ENCODE data around the gene PRKCG. TPM values are rescaled to one million over a fixed set of nuclear protein-coding genes. Genes with fewer than 3 reads are reported as not detected.

The PRKCG gene
- total and polyA plus RNA-seq, 4 donors, result 0.02 to 0.63 (median 0.18) TPM; not detected in 1

DNA sequence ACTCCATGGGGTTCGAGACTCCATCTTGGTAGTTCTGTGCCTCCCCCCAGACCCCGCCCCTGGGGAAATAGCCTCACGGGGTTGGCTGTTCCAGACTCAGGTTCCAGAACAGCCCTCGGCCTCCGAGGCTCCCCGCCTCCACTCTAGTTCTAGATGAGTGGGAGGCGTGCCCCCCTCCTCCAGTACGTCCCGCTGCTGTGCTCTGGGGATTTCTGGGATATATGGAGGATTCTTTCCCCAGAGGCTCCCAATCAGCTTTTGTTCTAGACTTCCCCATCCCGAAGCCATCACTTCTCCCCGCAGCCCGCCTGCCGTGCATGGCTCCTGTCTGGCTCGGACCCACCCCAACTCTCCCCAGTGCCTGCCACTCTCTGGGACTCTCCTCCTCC lies 25.2 kb downstream of the PRKCG start:
- DNase-seq (no peak), ATAC-seq (ENCODE audit: insufficient read depth, low FRiP score) (no peak)
- 27% methylated on average over 14 of the region's 14 CpGs for WGBS, 2 donors
- Histone ChIP-seq H3K9ac (ENCODE audit: insufficient read depth in 1 of 2, low read length in 2 of 2) (no peak overlapping the region), H3K4me1 (ENCODE audit: control insufficient read depth in 5 of 5, insufficient read depth in 5 of 5, low read length in 5 of 5) (peaks cover 0 to 4% (median 0%) of the 10 kb centered on the region in 5 donors), H3K27me3 (ENCODE audit: control insufficient read depth in 3 of 3, insufficient read depth in 3 of 3, low read length in 2 of 3) (peaks cover 8 to 59% (median 35%) of the 10 kb centered on the region in 3 donors), H3K9me3 (ENCODE audit: control insufficient read depth in 4 of 4, insufficient read depth in 3 of 4, low read length in 3 of 4) (peaks cover 0 to 5% (median 0%) of the 10 kb centered on the region in 4 donors), H3K27ac (ENCODE audit: low read depth in 1 of 2, low read length in 1 of 2) (no peak overlapping the region), H3K4me3 (no peak overlapping the region), H3K36me3 (ENCODE audit: control insufficient read depth in 4 of 4, insufficient read depth in 4 of 4, low read length in 4 of 4) (no peaks in the 10 kb centered on the region)
- no peak for TF ChIP-seq CTCF (IDR thresholded peaks at IDR 0.05; ENCODE audit: control extremely low read depth, extremely low read depth)

GRCh38 chr19:53907690-53908089 lies 25.7 kb downstream of the PRKCG start:
- H3K27me3 ChIP-seq (ENCODE audit: control insufficient read depth in 3 of 3, insufficient read depth in 3 of 3, low read length in 2 of 3), result peaks cover 13 to 60% (median 35%) of the 10 kb centered on the region in 3 donors
- H3K27ac ChIP-seq (ENCODE audit: low read depth in 1 of 2, low read length in 1 of 2), result no peak overlapping the region
- H3K36me3 ChIP-seq (ENCODE audit: control insufficient read depth in 4 of 4, insufficient read depth in 4 of 4, low read length in 4 of 4), result no peaks in the 10 kb centered on the region
- 14 to 15% methylated on average over 15 to 17 of the region's 17 CpGs for WGBS, 2 donors
- no peak for DNase-seq
- H3K9me3 ChIP-seq (ENCODE audit: control insufficient read depth in 4 of 4, insufficient read depth in 3 of 4, low read length in 3 of 4), result peaks cover 0 to 7% (median 0%) of the 10 kb centered on the region in 4 donors
- H3K4me3 ChIP-seq, result no peak overlapping the region
- H3K4me1 ChIP-seq (ENCODE audit: control insufficient read depth in 5 of 5, insufficient read depth in 5 of 5, low read length in 5 of 5), result peaks cover 0 to 4% (median 0%) of the 10 kb centered on the region in 5 donors
- H3K9ac ChIP-seq (ENCODE audit: insufficient read depth in 1 of 2, low read length in 2 of 2), result no peak overlapping the region
- no peak for TF ChIP-seq CTCF (IDR thresholded peaks at IDR 0.05; ENCODE audit: control extremely low read depth, extremely low read depth)
- ATAC-seq (ENCODE audit: insufficient read depth, low FRiP score), result no peak

GRCh38 chr19:53908106-53908934 lies 26.3 kb downstream of the PRKCG start:
- 3% methylated on average over 38 to 51 of the region's 51 CpGs for WGBS, 2 donors
- H3K4me1 ChIP-seq (ENCODE audit: control insufficient read depth in 5 of 5, insufficient read depth in 5 of 5, low read length in 5 of 5), result peaks cover 0 to 4% (median 0%) of the 10 kb centered on the region in 5 donors

More at GRCh38 chr19:53908106-53908934, 26.3 kb downstream of the PRKCG start:
- Histone ChIP-seq H3K36me3 (ENCODE audit: control insufficient read depth in 4 of 4, insufficient read depth in 4 of 4, low read length in 4 of 4) (no peaks in the 10 kb centered on the region), H3K9me3 (ENCODE audit: control insufficient read depth in 4 of 4, insufficient read depth in 3 of 4, low read length in 3 of 4) (peaks cover 0 to 8% (median 0%) of the 10 kb centered on the region in 4 donors), H3K27ac (ENCODE audit: low read depth in 1 of 2, low read length in 1 of 2) (no peak overlapping the region), H3K27me3 (ENCODE audit: control insufficient read depth in 3 of 3, insufficient read depth in 3 of 3, low read length in 2 of 3) (peaks cover 18 to 60% (median 35%) of the 10 kb centered on the region in 3 donors), H3K9ac (ENCODE audit: insufficient read depth in 1 of 2, low read length in 2 of 2) (no peak overlapping the region), H3K4me3 (no peak overlapping the region)
- no peak for TF ChIP-seq CTCF (IDR thresholded peaks at IDR 0.05; ENCODE audit: control extremely low read depth, extremely low read depth)
- DNase-seq (peak; percentile 26 to 44 (median 43)), ATAC-seq (ENCODE audit: insufficient read depth, low FRiP score) (no peak)

Measured in lung (tissue), 12 donors.